A549 (cell line): ENCODE results near the gene RAB20.
"Not testable (repeated sequence)": the region's sequence is repeated elsewhere in the genome, so short reads cannot be mapped to it uniquely, and the experiment has no call there.

Experiments
- CHD2 ChIP-seq: fragments of 150-350 bp; IDR thresholded peaks from 2 replicates; pipeline ENCODE4 v1.6.1; 2014; ENCODE audit warnings: low read length; ENCODE audit not compliant: partially characterized antibody
- EP300 ChIP-seq, 2 experiments: fragments of >200 bp; sonication (Bioruptor Twin); formaldehyde crosslinking; IDR thresholded peaks; 2 replicates in 1 of 2; 3 replicates in 1 of 2; pipeline ENCODE4 v1.6.1; 2016 to 2017
- TF ChIP-seq, protein P1 (sequence below): IDR thresholded peaks from 2 replicates; pipeline ENCODE4 v1.6.1; 2012
- TF ChIP-seq, protein P2 (sequence below): fragments of 200-600 bp; sonication (generic); IDR thresholded peaks from 2 replicates; pipeline ENCODE4 v1.6.1; 2016; ENCODE audit warnings: antibody characterized with exemption, mild to moderate bottlenecking, moderate library complexity
- TF ChIP-seq, protein P3 (sequence below): fragments of >200 bp; sonication (Bioruptor Twin); formaldehyde crosslinking; IDR thresholded peaks from 3 replicates; pipeline ENCODE4 v1.5.1; 2016

DNA sequence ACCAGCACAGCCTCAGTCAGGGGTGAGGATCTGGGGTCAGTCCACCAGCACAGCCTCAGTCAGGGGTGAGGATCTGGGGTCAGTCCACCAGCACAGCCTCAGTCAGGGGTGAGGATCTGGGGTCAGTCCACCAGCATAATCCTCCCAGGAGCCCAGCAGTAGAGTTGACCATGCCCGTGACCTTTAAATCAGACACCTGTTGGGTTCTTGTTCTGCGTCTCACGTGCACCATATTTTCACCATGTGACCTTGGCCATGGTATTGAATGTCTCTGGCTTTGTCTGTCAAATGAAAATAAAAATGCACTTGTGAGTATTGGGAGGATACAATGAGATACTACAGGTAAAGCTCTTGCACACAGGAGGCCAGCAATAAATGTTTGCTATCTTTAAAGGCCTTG lies 63.6 kb downstream of the RAB20 start:
- TF ChIP-seq, protein P1, sequence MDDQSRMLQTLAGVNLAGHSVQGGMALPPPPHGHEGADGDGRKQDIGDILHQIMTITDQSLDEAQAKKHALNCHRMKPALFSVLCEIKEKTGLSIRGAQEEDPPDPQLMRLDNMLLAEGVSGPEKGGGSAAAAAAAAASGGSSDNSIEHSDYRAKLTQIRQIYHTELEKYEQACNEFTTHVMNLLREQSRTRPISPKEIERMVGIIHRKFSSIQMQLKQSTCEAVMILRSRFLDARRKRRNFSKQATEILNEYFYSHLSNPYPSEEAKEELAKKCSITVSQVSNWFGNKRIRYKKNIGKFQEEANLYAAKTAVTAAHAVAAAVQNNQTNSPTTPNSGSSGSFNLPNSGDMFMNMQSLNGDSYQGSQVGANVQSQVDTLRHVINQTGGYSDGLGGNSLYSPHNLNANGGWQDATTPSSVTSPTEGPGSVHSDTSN: not testable (repeated sequence)
- TF ChIP-seq, protein P2, sequence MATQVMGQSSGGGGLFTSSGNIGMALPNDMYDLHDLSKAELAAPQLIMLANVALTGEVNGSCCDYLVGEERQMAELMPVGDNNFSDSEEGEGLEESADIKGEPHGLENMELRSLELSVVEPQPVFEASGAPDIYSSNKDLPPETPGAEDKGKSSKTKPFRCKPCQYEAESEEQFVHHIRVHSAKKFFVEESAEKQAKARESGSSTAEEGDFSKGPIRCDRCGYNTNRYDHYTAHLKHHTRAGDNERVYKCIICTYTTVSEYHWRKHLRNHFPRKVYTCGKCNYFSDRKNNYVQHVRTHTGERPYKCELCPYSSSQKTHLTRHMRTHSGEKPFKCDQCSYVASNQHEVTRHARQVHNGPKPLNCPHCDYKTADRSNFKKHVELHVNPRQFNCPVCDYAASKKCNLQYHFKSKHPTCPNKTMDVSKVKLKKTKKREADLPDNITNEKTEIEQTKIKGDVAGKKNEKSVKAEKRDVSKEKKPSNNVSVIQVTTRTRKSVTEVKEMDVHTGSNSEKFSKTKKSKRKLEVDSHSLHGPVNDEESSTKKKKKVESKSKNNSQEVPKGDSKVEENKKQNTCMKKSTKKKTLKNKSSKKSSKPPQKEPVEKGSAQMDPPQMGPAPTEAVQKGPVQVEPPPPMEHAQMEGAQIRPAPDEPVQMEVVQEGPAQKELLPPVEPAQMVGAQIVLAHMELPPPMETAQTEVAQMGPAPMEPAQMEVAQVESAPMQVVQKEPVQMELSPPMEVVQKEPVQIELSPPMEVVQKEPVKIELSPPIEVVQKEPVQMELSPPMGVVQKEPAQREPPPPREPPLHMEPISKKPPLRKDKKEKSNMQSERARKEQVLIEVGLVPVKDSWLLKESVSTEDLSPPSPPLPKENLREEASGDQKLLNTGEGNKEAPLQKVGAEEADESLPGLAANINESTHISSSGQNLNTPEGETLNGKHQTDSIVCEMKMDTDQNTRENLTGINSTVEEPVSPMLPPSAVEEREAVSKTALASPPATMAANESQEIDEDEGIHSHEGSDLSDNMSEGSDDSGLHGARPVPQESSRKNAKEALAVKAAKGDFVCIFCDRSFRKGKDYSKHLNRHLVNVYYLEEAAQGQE: not testable (repeated sequence)
- TF ChIP-seq, protein P3, sequence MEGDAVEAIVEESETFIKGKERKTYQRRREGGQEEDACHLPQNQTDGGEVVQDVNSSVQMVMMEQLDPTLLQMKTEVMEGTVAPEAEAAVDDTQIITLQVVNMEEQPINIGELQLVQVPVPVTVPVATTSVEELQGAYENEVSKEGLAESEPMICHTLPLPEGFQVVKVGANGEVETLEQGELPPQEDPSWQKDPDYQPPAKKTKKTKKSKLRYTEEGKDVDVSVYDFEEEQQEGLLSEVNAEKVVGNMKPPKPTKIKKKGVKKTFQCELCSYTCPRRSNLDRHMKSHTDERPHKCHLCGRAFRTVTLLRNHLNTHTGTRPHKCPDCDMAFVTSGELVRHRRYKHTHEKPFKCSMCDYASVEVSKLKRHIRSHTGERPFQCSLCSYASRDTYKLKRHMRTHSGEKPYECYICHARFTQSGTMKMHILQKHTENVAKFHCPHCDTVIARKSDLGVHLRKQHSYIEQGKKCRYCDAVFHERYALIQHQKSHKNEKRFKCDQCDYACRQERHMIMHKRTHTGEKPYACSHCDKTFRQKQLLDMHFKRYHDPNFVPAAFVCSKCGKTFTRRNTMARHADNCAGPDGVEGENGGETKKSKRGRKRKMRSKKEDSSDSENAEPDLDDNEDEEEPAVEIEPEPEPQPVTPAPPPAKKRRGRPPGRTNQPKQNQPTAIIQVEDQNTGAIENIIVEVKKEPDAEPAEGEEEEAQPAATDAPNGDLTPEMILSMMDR: not testable (repeated sequence)
- not testable (repeated sequence) for TF ChIP-seq CHD2; EP300 (IDR thresholded peaks at IDR 0.05)
